ENCODE measurements around the gene ASPM.

DNA sequence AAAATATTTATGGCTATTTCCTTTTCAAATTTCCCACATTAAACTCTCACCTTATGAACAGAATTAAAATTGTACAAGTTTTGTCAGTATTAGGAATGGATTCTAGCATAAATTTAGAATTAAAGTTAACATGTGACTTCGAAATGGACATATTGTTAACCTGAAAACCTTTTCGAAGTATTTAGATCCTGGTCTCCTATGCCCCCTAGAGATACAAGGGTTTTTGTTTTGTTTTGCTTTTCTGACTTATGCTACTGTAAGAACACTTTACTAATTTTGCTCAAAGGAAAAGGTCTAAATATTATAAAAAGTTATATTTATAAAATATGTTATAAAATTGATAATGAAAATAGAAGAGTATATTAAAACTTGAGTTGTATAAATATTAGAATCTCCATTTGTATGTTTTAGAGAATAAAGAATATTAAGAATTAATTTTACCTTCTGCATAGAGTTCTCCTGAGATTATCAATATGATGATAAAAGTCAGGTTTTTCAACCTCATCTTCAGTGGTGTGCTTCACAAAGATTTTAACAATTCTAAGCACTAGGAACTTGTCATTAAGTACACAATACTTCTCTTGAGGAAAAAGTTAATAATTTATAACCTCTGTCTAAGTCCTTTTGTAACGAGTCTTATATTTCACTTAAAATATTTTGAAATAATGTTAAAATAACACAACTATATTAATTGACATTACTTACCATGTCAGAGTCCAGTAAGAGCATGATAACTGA lies 79.6 kb downstream of the ASPM start, which contains the start of gene F13B:
- TF ChIP-seq, protein P1, sequence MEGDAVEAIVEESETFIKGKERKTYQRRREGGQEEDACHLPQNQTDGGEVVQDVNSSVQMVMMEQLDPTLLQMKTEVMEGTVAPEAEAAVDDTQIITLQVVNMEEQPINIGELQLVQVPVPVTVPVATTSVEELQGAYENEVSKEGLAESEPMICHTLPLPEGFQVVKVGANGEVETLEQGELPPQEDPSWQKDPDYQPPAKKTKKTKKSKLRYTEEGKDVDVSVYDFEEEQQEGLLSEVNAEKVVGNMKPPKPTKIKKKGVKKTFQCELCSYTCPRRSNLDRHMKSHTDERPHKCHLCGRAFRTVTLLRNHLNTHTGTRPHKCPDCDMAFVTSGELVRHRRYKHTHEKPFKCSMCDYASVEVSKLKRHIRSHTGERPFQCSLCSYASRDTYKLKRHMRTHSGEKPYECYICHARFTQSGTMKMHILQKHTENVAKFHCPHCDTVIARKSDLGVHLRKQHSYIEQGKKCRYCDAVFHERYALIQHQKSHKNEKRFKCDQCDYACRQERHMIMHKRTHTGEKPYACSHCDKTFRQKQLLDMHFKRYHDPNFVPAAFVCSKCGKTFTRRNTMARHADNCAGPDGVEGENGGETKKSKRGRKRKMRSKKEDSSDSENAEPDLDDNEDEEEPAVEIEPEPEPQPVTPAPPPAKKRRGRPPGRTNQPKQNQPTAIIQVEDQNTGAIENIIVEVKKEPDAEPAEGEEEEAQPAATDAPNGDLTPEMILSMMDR (IDR thresholded peaks at IDR 0.05; ENCODE audit: insufficient read depth, low read depth, low read length), result no peak
- TF ChIP-seq EZH2 (IDR thresholded peaks at IDR 0.05; ENCODE audit: insufficient read depth, low read length), result no peak
